Activated T-helper 1 cell treated with Interleukin-2 at 50 U/mL for 16 hours (primary cell): ENCODE results near the gene TMEM164.

Experiments used
- DNase-seq: peaks from one replicate; pipeline ENCODE4 v3.0.0-alpha.2; 2020; ENCODE audit warnings: low read depth

The TMEM164 gene

DNA sequence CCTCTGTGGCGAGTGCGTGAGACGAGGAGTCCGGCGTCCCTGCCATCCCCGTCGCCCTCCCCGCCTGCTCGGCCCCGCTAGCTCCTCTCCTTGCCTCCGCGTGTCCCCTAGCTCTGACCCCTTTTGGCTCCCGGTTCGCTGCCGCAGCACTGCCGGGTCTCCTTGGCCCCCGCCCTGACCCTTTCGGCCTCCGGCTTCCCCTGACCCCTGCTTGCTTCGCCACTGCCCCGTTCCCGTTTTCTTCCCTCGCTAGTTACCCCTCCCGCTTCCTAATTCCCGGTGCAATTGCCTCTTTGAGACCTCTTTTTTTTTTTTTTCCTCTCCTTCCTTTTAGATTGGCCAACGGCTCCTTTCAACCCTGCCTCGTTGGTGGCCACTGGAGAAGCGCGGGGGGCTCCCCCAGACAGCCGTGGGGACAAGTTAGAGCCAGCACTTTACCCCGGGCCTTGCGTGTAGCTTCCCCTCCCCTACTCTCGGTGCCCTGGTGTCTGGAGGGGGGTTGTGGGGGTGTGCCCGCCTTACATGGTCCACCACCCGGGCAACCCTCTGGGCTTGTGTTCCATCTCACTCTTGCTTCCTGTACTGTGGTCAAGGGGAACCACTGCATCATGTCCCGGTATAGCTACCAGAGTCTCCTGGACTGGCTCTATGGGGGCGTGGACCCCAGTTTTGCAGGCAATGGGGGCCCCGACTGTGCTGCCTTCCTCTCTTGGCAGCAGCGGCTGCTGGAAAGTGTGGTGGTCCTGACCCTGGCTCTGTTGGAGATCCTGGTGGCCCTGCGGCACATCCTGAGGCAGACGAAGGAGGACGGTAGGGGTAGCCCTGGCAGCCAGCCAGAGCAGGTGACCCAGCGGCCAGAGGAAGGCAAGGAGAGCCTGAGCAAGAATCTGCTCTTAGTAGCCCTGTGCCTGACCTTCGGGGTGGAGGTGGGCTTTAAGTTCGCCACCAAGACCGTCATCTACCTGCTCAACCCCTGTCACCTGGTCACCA lies 548 bp downstream of the TMEM164 start:
- DNase-seq: no peak

DNA sequence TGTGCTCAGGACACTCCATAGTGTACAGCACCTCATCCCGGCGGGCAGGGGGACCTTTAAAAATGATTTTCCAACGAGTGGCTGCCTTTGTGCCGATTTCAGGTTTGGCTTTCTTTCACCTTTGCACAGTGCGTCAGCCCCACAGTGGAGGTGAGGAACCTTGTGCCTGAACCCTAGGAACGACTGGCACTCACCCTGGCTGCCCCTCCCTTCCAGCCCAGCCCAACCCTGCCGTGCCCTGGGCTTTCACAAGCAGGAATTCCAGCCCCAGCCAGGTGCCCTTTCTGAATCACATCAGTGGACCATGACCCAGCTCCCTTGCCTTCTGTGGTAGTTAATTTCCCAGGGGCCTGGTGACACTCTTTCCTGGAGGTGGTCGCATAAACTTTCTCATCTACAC lies 1.3 kb downstream of the TMEM164 start:
- no peak for DNase-seq

DNA sequence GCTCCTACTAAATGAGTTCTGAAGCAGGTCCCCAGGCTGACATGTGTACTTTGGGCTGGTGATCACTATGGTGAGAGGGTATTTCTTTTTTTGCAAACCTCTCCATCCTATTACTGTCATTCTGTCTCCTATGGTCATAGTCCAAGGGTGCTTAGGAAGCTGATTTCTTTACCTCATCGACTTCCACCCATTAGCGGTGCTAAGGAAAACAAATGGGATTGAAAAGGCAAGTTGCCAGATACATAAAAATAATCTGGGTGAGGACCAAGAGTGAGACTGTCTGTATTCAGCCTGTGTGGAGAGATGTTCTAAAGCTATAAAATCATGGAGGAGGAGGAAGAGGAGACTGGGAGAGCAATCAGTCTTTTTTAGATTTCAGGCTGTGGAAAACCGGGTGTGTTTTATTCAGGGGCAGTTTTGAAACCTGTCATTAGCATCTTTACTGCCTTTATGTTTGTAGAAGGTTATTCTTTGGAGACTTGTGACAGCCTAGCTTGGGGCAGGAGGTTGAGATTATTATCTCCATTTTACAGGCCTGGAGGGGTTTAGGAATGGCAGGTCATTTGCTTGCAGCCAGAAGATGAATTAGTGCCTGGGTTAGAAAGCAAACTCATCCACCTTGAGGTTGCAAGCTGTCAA lies 1.9 kb downstream of the TMEM164 start:
- DNase-seq: no peak

DNA sequence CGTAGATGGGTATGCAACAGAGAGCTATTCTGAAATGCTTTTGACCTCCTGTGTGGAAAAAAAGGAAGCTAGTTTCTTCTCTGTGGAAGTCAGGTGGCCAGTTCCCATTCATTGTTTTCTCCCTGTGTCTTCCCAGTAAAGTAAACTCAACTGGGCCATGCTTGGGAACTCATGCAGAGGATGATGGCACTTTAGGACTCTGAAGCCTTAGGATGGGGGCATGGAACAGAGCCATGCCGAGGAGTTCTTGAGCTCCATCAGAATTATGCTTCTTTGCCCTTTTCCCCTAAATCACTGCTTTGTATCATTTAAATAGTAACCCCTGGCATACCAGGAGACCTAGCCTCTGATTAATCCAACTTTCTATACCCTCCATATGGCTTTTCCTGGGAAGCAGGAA lies 3.2 kb downstream of the TMEM164 start:
- DNase-seq: no peak

DNA sequence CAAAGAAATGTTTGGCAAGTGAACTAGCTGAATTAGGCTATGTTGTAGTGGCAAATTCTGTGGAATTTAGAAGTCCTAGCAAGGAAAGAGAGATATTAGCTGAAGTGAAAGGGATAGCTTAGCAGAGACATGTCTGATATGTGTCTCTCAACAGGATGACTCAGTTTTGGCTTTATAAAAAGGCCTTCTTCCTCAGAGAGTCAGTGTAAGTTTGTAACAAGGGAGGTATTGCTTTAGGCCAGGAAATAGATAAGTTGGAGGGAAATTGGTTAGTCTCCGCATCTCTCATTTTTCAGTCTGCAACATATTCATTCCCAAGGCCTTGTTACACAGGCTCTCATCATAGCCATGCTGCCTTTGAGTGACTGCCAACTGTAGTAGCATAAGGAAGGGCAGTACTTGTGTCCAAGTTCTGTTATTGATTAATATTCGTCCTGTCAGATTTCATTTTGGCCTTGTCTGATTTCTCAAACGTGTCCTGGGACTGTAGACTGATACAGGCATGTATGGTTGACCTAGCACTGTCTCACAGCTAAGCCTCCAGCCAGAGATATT lies 4.0 kb downstream of the TMEM164 start:
- DNase-seq: no peak

DNA sequence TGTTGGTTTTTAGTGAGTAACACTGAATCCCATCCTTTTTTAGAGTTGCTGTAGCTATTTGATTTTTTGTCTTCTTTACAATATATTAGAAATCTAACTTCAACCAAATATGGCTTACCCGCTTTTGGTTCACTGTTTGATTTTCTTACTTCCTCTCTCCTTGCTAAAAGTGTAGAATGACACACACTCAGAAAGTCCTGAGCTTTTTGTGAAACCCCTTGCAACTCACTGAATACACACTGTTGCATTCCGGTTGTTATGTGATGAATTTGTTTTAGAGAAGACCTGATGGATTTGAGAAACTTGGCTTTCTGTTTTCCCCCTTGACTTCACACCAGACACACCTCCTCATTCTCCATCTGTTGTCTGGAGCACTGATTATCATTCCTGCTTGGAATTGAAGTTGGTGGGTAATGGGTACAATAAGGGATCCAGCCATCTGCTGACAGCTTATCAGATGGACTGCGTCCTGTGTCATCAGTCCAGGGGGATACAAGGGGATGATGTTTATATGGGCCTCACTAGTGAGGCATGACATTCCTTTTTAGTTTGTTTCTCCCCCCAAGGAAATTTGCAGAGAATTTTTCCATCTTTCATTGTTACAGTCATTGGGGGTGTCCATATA lies 5.2 kb downstream of the TMEM164 start:
- no peak for DNase-seq

DNA sequence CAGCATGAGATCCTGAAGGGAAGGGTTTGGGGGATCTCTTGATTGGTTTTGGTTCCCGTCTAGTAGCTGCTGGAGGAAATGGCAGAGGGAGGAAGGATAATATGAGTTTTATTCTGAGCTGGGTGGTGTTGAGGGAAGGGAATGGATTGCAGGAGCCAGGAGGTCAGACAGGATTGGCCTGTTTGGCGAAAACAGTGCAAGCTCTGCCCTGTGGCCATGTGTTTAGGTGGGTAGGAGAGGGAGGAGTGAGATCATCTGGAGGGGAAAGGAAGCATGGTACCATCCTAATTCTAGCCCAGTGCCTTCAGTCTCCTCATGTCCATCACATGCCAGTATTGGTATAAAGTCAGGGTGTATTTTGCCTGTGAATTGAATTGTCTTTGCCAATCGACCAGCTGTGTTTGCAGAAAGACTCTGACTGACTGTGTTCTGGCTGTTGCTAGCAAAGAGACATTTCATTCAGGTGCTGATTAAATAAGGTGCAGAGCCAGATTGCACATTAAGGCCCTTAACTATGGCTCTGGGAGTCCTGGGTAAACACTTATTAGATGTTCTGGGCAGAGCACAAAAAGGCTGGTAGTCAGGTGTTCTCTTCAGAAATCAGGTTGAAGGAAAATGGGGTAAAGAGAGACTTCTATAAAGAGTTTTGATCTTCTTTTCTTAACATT lies 10.0 kb downstream of the TMEM164 start:
- DNase-seq: no peak

DNA sequence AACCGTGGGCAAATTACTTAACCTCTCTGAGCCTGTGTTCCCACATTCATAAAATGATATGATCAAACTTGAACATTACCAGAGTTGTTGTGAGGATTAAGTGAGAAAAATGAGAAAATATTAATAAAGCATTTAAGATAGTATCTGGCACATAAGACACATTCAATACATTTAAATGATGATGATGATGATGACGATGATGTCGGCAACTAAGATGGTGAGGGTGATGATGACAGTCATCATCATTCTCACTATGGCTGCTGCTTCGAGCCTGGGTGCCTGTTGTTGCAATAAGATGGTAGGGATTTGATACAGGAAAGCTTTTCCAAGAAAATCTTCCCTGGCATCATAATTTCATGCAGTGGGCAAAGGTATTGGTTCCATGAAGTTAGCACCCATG lies 11.1 kb downstream of the TMEM164 start:
- DNase-seq: no peak

DNA sequence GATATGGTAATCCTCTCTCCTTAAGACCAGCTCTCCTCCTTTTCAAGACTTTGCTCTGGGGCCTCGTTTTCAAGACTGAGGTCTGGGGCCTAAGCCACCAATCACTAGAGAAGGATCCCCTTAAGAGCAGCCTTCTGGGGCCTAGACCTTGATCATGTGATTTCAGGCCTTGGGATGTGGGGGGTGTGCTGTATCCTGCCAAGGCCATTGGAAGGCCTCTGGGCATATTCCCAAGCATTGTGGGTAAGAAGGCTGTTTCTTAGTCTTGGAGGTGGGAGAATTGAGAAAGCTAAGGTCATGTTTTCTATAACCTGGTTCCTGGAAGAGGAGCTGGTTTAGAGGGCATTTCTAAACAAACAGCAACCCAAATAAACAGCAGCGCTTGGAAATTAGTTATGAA lies 12.1 kb downstream of the TMEM164 start:
- DNase-seq: no peak

DNA sequence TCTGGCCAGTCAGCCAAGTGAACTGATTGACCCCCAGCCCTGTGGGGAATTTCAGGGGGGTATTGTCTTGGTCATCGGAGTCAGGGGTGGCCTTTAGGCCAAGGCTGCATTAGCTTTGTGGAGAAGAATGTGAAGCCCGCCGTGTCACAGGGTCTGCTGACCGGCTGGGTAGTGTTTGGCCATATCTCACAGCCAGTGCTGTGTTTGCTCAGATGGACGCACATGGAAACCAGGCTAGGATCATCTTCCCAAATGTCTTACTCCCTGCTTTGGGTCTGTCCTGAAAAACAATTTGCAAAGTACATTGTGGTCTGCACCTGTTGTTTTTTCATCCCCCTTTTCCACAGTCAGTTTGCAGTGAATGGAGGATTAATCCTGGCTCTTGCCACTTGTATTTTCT lies 13.0 kb downstream of the TMEM164 start:
- DNase-seq: no peak

DNA sequence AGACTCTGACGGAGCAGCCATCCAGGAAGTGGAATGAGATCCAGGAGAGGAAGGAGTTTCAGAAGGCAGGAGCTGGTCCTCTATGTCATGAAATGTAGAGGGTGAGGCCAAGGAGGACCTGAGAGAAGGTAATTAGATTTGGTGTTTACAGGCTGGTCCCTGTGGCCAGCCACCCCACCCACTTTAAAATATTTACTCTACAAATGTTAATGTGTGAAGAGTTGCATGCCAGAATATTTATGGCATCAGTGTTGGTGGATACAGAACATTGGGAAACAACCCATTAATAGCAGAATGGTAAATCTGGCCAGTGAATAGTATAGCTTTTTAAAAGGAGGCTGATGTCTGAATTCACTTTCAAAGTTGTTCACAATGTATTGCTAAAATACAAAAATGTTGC lies 17.6 kb downstream of the TMEM164 start:
- no peak for DNase-seq

DNA sequence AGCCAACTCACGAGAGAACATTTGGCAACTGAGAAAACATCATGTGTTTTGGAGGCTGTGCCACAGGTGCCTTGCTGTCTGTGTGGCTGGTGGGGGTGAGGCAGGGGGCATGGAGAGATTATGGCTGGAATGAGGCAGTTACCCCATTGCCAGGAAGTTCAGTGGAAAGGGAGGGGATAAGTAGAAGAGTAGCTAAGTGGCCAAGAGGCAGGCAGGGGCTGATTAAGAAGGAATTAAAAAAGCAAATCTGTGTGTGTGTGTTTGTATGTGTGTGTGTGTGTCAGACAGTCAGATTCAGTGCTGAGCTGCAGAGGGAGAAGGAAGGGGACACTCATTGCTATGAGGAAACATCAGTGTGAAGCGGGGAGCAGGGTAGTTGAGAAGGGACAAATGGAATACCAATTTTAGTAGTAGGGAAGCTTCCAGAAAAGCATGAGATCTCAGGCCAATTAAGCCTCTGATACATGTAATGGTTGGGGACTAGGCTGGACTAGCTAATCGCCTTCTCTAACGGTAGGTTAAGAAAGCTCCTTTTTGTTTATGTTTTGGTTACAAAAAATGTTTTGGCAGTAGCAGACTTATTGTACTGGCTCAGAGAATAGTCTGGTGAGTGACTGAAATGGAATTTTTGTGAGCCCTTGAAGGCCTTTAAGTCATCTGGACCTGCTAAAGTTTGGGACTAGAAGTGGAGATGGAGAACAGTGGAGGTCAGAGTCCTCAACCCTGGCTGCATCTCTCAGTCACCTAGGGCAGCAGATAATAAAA lies 18.5 kb downstream of the TMEM164 start:
- no peak for DNase-seq

DNA sequence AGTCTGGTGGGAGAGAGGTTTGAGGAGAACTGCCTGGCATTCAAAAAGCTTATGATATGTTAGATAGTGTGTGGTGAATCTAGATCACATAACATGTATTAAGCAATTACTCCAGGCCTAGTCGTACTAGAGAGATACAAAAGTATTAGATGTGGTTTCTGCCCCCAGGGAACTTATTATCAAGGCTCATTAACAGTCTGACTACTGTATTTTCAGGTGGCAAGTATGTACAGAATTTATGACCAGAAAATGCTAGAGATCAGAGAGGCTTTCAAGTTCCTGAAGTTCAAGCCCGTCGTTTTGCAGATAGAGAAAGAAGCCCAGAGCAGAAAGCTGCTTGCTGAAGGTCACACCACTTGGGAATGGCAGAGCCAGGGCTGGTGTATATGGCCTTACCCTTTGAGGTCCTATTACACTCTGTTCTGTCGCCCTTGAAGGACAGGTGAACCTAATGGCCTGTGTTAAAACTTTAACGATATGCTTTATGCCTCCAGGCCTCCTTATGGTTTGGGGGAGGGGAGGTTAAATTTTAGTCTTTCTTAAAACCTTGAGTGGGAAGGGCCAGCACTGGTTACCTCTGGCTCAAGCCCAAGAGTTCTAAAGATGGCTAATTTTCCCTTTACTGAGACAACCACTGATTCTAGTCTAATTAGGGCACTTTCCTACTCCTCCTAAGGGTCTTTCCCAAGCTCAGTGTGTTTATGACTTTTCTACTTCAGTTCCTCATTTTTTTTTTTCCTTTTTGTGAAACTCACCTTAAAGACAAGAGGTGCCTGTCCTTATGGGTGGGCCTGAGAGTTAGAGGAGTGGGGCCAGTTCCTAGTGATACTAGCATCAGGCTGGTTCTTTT lies 19.9 kb downstream of the TMEM164 start:
- no peak for DNase-seq

DNA sequence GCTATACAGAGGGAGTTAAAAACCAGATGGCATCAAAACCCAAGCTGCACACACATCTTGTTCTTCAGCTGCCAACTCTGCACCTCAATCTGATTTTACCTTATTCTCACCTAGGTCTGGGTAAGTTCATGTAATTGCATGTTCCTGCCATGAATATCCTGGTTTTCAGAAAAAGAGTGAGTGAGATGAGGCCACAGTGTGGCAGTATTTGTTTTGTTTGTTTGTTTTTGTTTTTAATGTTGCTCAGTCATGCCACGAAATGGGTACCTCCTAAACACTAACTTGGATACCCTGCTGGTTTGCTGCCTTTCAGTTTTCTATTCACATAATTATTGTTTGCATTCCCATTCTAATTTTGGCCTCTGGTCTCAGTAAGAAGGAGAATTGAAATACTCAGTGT lies 22.5 kb downstream of the TMEM164 start:
- no peak for DNase-seq

DNA sequence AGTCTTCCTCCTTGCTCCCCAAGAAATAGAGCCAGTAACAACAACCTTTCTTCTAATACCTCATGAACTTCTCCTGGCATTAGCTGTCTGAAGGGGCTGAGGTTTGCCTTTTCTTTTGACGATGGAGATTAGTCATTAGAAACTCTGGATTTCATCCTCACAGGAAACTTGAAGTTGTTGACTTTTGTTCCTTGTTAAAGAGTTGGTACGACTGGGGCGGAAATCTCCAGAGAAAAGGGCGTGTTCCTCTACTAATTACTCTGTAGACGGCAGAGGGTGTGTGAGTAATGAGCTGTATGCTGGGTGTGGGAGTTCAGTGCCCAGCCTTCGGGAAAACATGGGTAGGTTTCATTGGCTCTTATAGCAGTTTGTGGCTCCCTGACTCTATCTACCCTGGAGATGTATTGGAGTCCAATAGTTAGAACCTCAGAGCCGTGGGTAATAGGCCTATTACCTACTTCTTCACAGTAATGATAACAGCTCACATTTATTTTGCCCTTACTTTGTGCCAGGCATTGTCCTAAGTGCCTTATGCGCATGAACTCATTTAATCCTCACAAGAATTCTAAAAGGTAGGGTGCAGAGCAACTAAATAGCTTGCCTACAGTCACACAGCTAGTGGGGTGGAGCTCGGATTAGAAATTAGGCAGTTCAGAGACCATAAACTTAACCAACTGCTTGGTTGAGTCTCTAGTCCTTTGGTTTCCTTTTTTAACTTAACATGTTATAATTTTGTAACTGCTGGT lies 23.4 kb downstream of the TMEM164 start:
- no peak for DNase-seq

DNA sequence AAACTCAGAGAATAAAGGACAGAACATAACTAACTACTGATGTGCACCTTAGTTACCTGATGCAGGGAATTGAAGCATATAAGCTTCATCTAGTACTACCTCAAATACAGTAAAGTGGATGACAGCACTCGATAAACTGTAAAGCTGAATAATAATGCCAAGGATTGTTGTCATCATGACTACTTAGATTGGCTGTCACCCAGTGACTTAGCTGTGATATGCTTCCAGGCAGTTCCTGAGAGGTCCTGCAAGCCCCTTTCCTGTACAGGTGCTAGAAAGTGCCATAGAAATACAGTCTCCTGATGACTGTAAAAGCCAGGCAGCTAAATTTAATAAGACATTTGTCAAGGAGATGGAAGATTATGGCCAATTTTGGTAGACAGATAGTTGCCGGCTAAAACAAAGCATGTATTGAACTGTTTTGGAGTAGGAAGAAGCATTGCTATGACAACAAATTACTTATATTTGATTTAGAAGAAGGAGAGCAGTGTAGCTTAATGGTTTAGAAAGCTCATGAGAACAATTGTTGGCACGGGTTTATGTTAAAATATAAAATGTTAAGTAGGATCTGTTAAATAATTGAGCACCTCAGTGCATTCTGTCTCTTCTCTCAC lies 29.7 kb downstream of the TMEM164 start:
- DNase-seq: no peak

DNA sequence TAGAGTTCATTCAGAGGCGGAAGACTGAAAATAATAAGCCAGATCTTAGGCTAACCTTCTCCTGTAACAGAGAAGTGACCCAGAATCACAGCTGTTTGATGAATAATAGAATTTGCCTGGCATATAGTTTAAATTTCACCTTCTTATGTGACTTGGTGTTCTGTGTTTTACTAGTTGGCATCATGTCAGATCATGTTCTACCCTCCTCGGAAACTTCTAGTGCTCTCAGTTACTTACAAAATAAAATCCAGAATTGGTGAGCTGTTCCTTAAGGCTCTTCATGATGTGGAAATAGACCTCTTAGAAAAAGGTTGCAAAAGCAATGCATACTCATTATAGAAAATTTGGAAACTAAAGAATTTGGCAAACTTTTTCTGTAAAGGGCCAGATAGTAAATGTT lies 31.1 kb downstream of the TMEM164 start:
- DNase-seq: no peak

DNA sequence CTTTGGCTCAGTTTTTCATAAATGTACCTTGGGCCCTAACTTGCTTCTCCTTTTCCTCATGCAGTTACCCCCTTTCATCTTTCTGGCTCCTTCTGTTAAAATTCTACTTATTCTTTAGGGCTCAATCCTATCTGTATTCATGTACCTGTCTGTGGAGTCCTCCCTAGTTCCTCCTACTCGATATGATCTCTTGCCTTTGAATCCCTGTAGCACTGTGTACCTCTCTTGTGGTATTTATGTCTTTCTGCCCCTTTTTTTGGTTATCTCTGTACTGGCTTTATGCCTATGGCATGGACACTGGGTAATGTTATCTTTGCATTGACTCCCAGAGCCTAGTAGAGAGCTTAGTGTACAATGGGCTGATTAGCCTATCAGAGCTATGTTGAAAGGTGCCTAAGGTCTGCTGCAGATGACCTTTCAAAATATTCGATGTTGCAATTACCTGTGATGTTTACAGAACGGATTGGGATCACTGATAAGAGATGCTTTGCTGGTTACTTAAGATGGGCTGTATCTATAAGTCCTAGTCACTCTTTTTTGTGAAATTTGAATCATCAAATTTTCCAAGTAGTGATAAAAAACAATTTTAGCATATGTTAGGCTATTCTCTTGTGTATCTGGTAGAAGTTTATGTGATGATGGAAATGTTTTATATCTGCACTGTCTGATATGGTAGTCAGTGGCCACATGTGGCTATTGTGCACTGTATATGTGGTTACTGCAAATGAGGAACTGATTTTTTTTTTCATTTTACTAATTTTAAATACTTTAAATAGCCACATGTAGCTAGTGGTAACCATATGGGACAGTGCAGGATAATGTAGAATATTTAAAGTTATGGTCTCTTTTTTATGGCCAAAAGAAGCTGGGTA lies 33.5 kb downstream of the TMEM164 start:
- DNase-seq: no peak
